HG03196 (cell line): ENCODE measurements around the gene ZNF358.

ENCODE experiments used
- ATAC-seq: cut with Tn5 transposase; IDR thresholded peaks from one replicate; pipeline ENCODE4 v1.9.1; 2021; ENCODE audit not compliant: unreplicated experiment

ZNF358 gene

GRCh38 chr19:7488736-7489353, 27.1 kb upstream of the ZNF358 start, which contains the start of gene PEX11G:
Gene PEX11G (minus strand): TSS chr19:7489035. CDS start chr19:7489010, 25 bp downstream.
- no peak for ATAC-seq

GRCh38 chr19:7489609-7490044, 26.3 kb upstream of the ZNF358 start:
- no peak for ATAC-seq

GRCh38 chr19:7492142-7492541, 23.8 kb upstream of the ZNF358 start:
- no peak for ATAC-seq

GRCh38 chr19:7492558-7492957, 23.3 kb upstream of the ZNF358 start:
- no peak for ATAC-seq

- ATAC-seq, result no peak
Measured at GRCh38 chr19:7494416-7495098, 21.3 kb upstream of the ZNF358 start.

- ATAC-seq, result no peak
Measured at GRCh38 chr19:7497292-7497691, 18.6 kb upstream of the ZNF358 start.

GRCh38 chr19:7500811-7501450, 15.0 kb upstream of the ZNF358 start:
- no peak for ATAC-seq

GRCh38 chr19:7502552-7502951, 13.4 kb upstream of the ZNF358 start:
- ATAC-seq, result no peak

GRCh38 chr19:7504684-7505083, 11.2 kb upstream of the ZNF358 start:
- no peak for ATAC-seq

GRCh38 chr19:7505288-7505681, 10.6 kb upstream of the ZNF358 start:
- ATAC-seq, result no peak

GRCh38 chr19:7505682-7506384, 10.1 kb upstream of the ZNF358 start:
- no peak for ATAC-seq

- ATAC-seq, result no peak
Measured at GRCh38 chr19:7506385-7507328, 9.2 kb upstream of the ZNF358 start.

GRCh38 chr19:7507884-7508283, 8.0 kb upstream of the ZNF358 start:
- no peak for ATAC-seq

GRCh38 chr19:7509625-7510024, 6.3 kb upstream of the ZNF358 start:
- no peak for ATAC-seq

- ATAC-seq, result no peak
Measured at GRCh38 chr19:7512400-7512851, 3.5 kb upstream of the ZNF358 start.

- no peak for ATAC-seq
Measured at GRCh38 chr19:7513809-7514642, 1.9 kb upstream of the ZNF358 start.

- ATAC-seq, result no peak
Measured at GRCh38 chr19:7515110-7515644, 726 bp upstream of the ZNF358 start.

- ATAC-seq, result no peak
Measured at GRCh38 chr19:7516333-7516732, 430 bp downstream of the ZNF358 start.

GRCh38 chr19:7516878-7517277, 975 bp downstream of the ZNF358 start:
- no peak for ATAC-seq
